Measurements from ENCODE around the gene DONSON.

DONSON gene

DNA sequence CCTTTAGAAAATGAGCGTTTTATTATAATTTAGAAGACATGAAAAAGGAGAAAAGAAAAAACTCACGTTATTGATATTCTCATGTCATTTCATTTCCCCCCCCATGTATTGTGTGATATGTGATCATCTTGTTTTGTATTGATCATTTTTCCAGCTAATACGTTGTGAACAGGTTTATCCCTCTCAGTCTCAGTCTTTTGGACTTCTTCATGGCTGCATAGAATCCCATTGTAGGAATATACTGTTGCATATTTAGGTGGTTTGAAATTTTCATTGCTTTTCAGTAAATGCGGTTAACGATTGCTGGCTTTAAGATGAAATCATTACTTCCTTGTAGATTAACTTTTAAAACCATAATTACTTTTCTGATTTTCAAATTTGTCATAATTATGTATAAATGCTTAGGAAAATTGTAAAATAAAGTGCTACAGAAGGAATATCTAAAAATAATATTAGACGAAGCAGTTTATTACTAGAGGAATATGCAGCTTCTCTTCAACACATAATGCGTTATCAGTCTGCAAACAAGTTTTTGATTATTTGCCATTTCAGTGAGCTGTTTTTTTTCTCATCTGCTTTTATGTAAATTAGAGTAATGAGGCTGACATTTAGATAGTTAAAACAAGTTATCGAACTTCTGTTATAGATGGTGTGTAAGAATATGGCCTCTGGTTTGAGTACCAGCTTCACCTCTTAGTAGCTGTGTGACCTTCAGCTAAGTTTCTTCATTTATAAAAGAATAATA is 43.9 kb downstream of the DONSON start:
- no peak for DNase-seq (ENCODE audit: low read depth)
- peak overlapping the region; percentile 90 for H3K4me3 ChIP-seq (ENCODE audit: low read length)
- TF ChIP-seq, protein P1, sequence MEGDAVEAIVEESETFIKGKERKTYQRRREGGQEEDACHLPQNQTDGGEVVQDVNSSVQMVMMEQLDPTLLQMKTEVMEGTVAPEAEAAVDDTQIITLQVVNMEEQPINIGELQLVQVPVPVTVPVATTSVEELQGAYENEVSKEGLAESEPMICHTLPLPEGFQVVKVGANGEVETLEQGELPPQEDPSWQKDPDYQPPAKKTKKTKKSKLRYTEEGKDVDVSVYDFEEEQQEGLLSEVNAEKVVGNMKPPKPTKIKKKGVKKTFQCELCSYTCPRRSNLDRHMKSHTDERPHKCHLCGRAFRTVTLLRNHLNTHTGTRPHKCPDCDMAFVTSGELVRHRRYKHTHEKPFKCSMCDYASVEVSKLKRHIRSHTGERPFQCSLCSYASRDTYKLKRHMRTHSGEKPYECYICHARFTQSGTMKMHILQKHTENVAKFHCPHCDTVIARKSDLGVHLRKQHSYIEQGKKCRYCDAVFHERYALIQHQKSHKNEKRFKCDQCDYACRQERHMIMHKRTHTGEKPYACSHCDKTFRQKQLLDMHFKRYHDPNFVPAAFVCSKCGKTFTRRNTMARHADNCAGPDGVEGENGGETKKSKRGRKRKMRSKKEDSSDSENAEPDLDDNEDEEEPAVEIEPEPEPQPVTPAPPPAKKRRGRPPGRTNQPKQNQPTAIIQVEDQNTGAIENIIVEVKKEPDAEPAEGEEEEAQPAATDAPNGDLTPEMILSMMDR (conservative IDR thresholded peaks at IDR 0.05; ENCODE audit: low read depth, low read length), result no peak

DNA sequence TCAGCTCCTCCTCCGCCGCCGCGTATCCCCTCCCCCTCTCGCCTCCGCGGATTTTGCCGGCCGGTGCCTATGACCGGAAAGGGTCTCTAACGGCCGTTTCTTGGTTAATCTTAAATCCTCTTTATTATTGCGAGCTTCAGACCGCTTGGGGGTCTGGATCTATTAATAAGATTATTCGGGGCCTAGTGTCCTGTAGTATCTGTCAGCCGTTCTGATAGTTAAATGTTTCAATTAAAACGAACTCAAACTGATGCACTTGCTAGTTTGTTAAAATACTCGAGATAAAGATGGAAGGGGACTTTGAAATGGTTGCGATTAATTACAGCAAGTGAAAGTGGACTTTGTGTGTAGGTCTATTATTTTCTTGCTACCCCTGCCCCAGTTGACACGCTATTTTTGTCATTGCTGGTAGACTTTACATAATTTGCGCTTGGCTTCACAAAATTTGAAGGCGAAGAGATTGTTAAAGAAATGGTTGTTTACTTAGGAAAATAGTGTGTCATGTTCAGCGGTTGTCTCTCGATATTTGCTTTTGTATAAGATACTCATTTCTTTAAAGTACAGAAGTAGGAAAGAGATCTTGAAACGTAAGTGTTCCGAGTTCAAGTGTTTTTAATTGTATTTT is 44.9 kb downstream of the DONSON start:
- no peak for DNase-seq (ENCODE audit: low read depth)
- H3K4me3 ChIP-seq (ENCODE audit: low read length), result peak overlapping the region; percentile 90
- TF ChIP-seq, protein P1 (conservative IDR thresholded peaks at IDR 0.05; ENCODE audit: low read depth, low read length), result no peak

DNA sequence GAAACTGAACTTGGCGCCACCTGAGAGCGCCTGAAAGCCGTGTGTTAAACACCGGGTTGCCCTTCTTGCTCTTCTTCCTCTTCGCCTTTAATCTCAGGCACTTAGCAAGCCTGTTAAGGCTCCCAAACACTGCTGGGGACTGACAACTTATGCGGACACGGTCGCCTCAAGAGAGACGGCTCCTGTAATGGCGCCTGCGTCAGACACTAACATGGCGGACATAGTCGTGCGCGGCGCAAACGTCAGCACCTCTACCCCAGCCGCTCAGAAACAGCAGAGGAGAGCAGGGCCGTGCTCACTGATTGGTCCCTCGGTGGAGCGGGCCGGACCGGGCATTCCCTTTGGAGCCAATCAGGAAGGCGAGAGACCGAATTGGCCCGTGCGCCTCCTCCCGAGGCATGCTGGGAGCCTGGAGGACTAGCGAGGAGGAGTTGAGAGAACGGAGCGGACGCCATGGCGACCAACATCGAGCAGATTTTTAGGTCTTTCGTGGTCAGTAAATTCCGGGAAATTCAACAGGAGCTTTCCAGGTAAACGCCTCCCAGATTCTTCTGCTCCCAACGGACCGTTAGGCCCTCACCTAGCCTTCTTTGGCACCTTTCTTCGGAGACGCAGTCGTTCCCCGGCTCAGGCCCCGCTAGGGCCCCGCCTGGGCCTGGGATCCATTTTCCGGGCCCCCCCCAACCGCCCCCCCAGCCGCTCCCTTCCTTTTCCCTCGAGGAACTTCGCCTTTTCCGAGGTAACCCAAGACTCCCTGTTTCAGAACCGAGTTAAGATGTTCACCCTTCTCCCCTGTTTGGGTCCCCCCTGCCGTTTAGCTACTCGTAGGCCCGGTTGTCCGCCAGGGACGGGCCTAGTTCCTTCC is 45.6 kb downstream of the DONSON start, which contains the start of gene SON:
SON (plus strand) TSS at position 399 of the 865 bp plus-strand sequence; CDS start at position 454, 55 bp downstream.
- peak within 1 kb of the TSS; percentile 90 for H3K4me3 ChIP-seq (ENCODE audit: low read length)
- peak; percentile 96 for DNase-seq (ENCODE audit: low read depth)
- TF ChIP-seq, protein P1 (conservative IDR thresholded peaks at IDR 0.05; ENCODE audit: low read depth, low read length), result no peak

DNA sequence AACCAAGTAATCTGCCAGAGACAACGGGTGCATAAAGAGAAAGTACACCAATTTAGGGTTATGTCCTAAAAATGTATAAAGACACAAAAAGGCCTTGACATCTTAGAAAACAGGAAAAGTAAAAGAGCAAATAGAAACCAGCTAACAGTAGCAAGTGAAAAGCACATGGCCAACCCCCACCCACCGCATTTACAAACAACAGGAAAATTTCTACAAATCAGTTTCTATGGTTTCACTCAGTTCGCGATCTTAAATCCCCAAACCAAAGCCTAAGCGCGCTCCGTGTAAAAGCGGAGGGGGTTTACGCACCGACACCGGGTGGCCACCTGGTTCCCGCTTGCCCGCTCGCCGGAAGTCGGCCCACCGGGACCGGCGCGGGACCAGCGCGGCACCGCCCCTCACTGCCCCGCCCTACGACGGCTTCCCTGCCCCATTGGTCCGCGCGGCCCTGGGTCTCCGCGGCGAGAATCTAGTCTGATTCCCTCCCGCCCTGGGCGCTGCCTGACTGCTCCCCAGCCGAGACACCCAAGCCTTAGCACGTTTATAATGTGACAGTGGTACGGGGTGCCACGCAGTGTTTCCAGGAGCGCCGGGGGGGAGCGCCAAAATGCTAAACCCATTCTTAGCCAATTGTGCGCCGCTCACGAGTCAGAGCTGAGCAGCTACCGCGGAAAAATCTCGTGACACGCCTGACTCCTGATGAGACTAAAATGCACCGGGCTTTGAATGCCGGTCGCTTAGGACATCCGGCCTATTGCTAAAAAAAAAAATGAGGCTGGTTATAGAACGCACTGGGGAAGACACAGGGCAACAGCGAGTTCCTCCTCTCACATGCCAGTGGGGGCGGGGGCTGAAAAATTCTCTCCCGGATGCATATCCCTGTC is 46.5 kb downstream of the DONSON start, which contains the start of gene GART:
GART (minus strand) TSS at position 362 of the 884 bp plus-strand sequence. CDS start 2,802 bp downstream, outside the sequence.
- peak; percentile 38 for DNase-seq (ENCODE audit: low read depth)
- TF ChIP-seq, protein P1 (conservative IDR thresholded peaks at IDR 0.05; ENCODE audit: low read depth, low read length), result no peak
- peak within 1 kb of the TSS; percentile 90 for H3K4me3 ChIP-seq (ENCODE audit: low read length)

GRCh38 chr21:33541105-33541711 is 47.3 kb downstream of the DONSON start:
- H3K4me3 ChIP-seq (ENCODE audit: low read length), result peak overlapping the region; percentile 90
- TF ChIP-seq, protein P1 (conservative IDR thresholded peaks at IDR 0.05; ENCODE audit: low read depth, low read length), result no peak
- DNase-seq (ENCODE audit: low read depth), result no peak

GRCh38 chr21:33540711-33541104 is 47.8 kb downstream of the DONSON start:
- DNase-seq (ENCODE audit: low read depth), result no peak
- TF ChIP-seq, protein P1 (conservative IDR thresholded peaks at IDR 0.05; ENCODE audit: low read depth, low read length), result no peak
- peak overlapping the region; percentile 90 for H3K4me3 ChIP-seq (ENCODE audit: low read length)
